ENCODE results near the gene IL4R. TPM values are rescaled to one million over a fixed set of nuclear protein-coding genes. Genes with fewer than 3 reads are reported as not detected.
A peak's percentile ranks its signal among the peaks of the same experiment; 100 is the strongest.

IL4R gene
- total and polyA plus RNA-seq, 5 experiments from 2014 or later: 18.8 to 120 (median 49.4) TPM

GRCh38 chr16:27290562-27290961, 23.2 kb upstream of the IL4R start:
- peaks cover 0 to 4% (median 0%) of the 10 kb centered on the region in 9 donors for H3K9me3 Mint-ChIP-seq
- H3K4me3 Mint-ChIP-seq: no peak overlapping the region
- no peaks in the 10 kb centered on the region for H3K27me3 Mint-ChIP-seq
- POLR2A ChIA-PET: no interaction called here
- DNase-seq: no peak
- no peaks in the 10 kb centered on the region for H3K36me3 Mint-ChIP-seq
- H3K27ac Mint-ChIP-seq: peak overlapping the region in 1 of 10 donors; percentile 68
- ATAC-seq: no peak
- H3K4me1 Mint-ChIP-seq: peaks cover 12 to 43% (median 19%) of the 10 kb centered on the region in 4 donors

GRCh38 chr16:27291106-27291505, 22.7 kb upstream of the IL4R start:
- POLR2A ChIA-PET: no interaction called here
- Mint-ChIP-seq H3K36me3 (no peaks in the 10 kb centered on the region), H3K27ac (peak overlapping the region in 1 of 10 donors; percentile 43), H3K27me3 (no peaks in the 10 kb centered on the region), H3K9me3 (peaks cover 0 to 4% (median 0%) of the 10 kb centered on the region in 9 donors), H3K4me1 (peaks cover 12 to 43% (median 16%) of the 10 kb centered on the region in 4 donors), H3K4me3 (no peak overlapping the region)
- ATAC-seq: no peak
- DNase-seq: no peak

- H3K4me3 Mint-ChIP-seq: no peak overlapping the region
- peaks cover 0 to 4% (median 0%) of the 10 kb centered on the region in 9 donors for H3K9me3 Mint-ChIP-seq
- POLR2A ChIA-PET: interaction anchor here (0.6 kb wide), 1 partner anchor 46 kb away, joined by 4 read pairs; no protein-coding TSS in a partner anchor
- no peaks in the 10 kb centered on the region for H3K36me3 Mint-ChIP-seq
- no peaks in the 10 kb centered on the region for H3K27me3 Mint-ChIP-seq
- H3K27ac Mint-ChIP-seq: peak overlapping the region in 3 of 10 donors; percentile 17 to 47 (median 19)
- ATAC-seq (no peak), DNase-seq (no peak)
- H3K4me1 Mint-ChIP-seq: peaks cover 12 to 40% (median 16%) of the 10 kb centered on the region in 4 donors
Measured at GRCh38 chr16:27291722-27292240, 22.0 kb upstream of the IL4R start.

GRCh38 chr16:27293343-27293742, 20.4 kb upstream of the IL4R start:
- no peak overlapping the region for H3K27ac Mint-ChIP-seq
- H3K4me1 Mint-ChIP-seq: peaks cover 9 to 41% (median 15%) of the 10 kb centered on the region in 4 donors
- POLR2A ChIA-PET: interaction anchor here (0.6 to 0.8 kb wide), 2 partner anchors 39 to 121 kb away, joined by 3 to 9 read pairs; no protein-coding TSS in a partner anchor
- H3K27me3 Mint-ChIP-seq: no peaks in the 10 kb centered on the region
- DNase-seq: no peak
- no peaks in the 10 kb centered on the region for H3K36me3 Mint-ChIP-seq
- no peak for ATAC-seq
- no peaks in the 10 kb centered on the region for H3K9me3 Mint-ChIP-seq
- H3K4me3 Mint-ChIP-seq: no peak overlapping the region

GRCh38 chr16:27298132-27298531, 15.6 kb upstream of the IL4R start:
- H3K9me3 Mint-ChIP-seq: no peaks in the 10 kb centered on the region
- peak overlapping the region in 1 of 10 donors; percentile 40 for H3K4me3 Mint-ChIP-seq
- peaks cover 0 to 58% (median 4%) of the 10 kb centered on the region in 4 donors for H3K4me1 Mint-ChIP-seq
- no peaks in the 10 kb centered on the region for H3K27me3 Mint-ChIP-seq
- DNase-seq: no peak
- H3K27ac Mint-ChIP-seq: peak overlapping the region in 2 of 10 donors; percentile 29 to 76
- H3K36me3 Mint-ChIP-seq: no peaks in the 10 kb centered on the region
- no peak for ATAC-seq
- POLR2A ChIA-PET: interaction anchor here (1.1 kb wide), 1 partner anchor 12 kb away, joined by 5 read pairs; no protein-coding TSS in a partner anchor

GRCh38 chr16:27301236-27301861, 12.4 kb upstream of the IL4R start:
- H3K27ac Mint-ChIP-seq: no peak overlapping the region
- POLR2A ChIA-PET: interaction anchor here (0.8 kb wide), 1 partner anchor 65 kb away, joined by 7 read pairs; no protein-coding TSS in a partner anchor
- no peaks in the 10 kb centered on the region for H3K36me3 Mint-ChIP-seq
- H3K4me3 Mint-ChIP-seq: no peak overlapping the region
- H3K9me3 Mint-ChIP-seq: peaks cover 0 to 10% (median 0%) of the 10 kb centered on the region in 9 donors
- peaks cover 0 to 63% (median 7%) of the 10 kb centered on the region in 4 donors for H3K4me1 Mint-ChIP-seq
- ATAC-seq: no peak
- no peak for DNase-seq
- H3K27me3 Mint-ChIP-seq: no peaks in the 10 kb centered on the region

GRCh38 chr16:27302126-27302525, 11.6 kb upstream of the IL4R start:
- Mint-ChIP-seq H3K4me1 (peaks cover 0 to 61% (median 7%) of the 10 kb centered on the region in 4 donors), H3K36me3 (no peaks in the 10 kb centered on the region), H3K4me3 (no peak overlapping the region), H3K27ac (peak overlapping the region in 2 of 10 donors; percentile 27 to 36), H3K27me3 (no peaks in the 10 kb centered on the region), H3K9me3 (peaks cover 0 to 16% (median 0%) of the 10 kb centered on the region in 9 donors)
- ATAC-seq: no peak
- DNase-seq: no peak
- POLR2A ChIA-PET: no interaction called here

- H3K9me3 Mint-ChIP-seq: peaks cover 0 to 16% (median 0%) of the 10 kb centered on the region in 9 donors
- H3K4me3 Mint-ChIP-seq: no peak overlapping the region
- peaks cover 0 to 53% (median 7%) of the 10 kb centered on the region in 4 donors for H3K4me1 Mint-ChIP-seq
- DNase-seq (no peak), ATAC-seq (no peak)
- H3K36me3 Mint-ChIP-seq: no peaks in the 10 kb centered on the region
- H3K27me3 Mint-ChIP-seq: no peaks in the 10 kb centered on the region
- peak overlapping the region in 1 of 10 donors; percentile 20 for H3K27ac Mint-ChIP-seq
- POLR2A ChIA-PET: interaction anchor here (0.6 to 0.9 kb wide), 3 partner anchors 35 to 151 kb away, joined by 3 to 4 read pairs (median 4); partner anchors contain the start of gene NSMCE1
Measured at GRCh38 chr16:27303256-27304100, 10.3 kb upstream of the IL4R start.

GRCh38 chr16:27304102-27304501, 9.7 kb upstream of the IL4R start:
- POLR2A ChIA-PET: interaction anchor here (0.6 kb wide), 1 partner anchor 54 kb away, joined by 3 read pairs; no protein-coding TSS in a partner anchor
- H3K4me3 Mint-ChIP-seq: no peak overlapping the region

GRCh38 chr16:27304881-27305745, 8.7 kb upstream of the IL4R start:
- Mint-ChIP-seq H3K4me3 (no peak overlapping the region), H3K27me3 (no peaks in the 10 kb centered on the region), H3K36me3 (no peaks in the 10 kb centered on the region), H3K9me3 (peaks cover 0 to 16% (median 0%) of the 10 kb centered on the region in 9 donors), H3K4me1 (peaks cover 0 to 41% (median 7%) of the 10 kb centered on the region in 4 donors), H3K27ac (peak overlapping the region in 1 of 10 donors; percentile 63)
- ATAC-seq (no peak), DNase-seq (no peak)
- POLR2A ChIA-PET: no interaction called here

More at GRCh38 chr16:27304102-27304501, 9.7 kb upstream of the IL4R start:
- no peaks in the 10 kb centered on the region for H3K36me3 Mint-ChIP-seq
- no peaks in the 10 kb centered on the region for H3K27me3 Mint-ChIP-seq
- DNase-seq (no peak), ATAC-seq (no peak)
- H3K4me1 Mint-ChIP-seq: peaks cover 0 to 48% (median 7%) of the 10 kb centered on the region in 4 donors
- H3K27ac Mint-ChIP-seq: peak overlapping the region in 1 of 10 donors; percentile 20
- H3K9me3 Mint-ChIP-seq: peaks cover 0 to 16% (median 0%) of the 10 kb centered on the region in 9 donors

GRCh38 chr16:27305839-27306442, 7.8 kb upstream of the IL4R start:
- POLR2A ChIA-PET: no interaction called here
- peak overlapping the region in 1 of 10 donors; percentile 26 for H3K27ac Mint-ChIP-seq
- H3K4me1 Mint-ChIP-seq: peaks cover 0 to 40% (median 7%) of the 10 kb centered on the region in 4 donors
- ATAC-seq: no peak
- H3K4me3 Mint-ChIP-seq: no peak overlapping the region
- H3K36me3 Mint-ChIP-seq: no peaks in the 10 kb centered on the region
- no peaks in the 10 kb centered on the region for H3K27me3 Mint-ChIP-seq
- peaks cover 0 to 16% (median 0%) of the 10 kb centered on the region in 9 donors for H3K9me3 Mint-ChIP-seq
- DNase-seq: no peak
